Esophagus muscularis mucosa (tissue), 4 donors: ENCODE data around the gene SWT1. TPM values are rescaled to one million over a fixed set of nuclear protein-coding genes. Genes with fewer than 3 reads are reported as not detected.
A peak's percentile ranks its signal among the peaks of the same experiment; 100 is the strongest.
"Not testable (repeated sequence)": the region's sequence is repeated elsewhere in the genome, so short reads cannot be mapped to it uniquely, and the experiment has no call there.

Experiments
- DNase-seq: peaks from one replicate; pipeline ENCODE4 v3.0.0-alpha.2; 2017; ENCODE audit errors: extremely low spot score
- H3K27ac ChIP-seq, 4 donors: fragments of 200-600 bp; sonication (generic); replicated peaks in 1 of 4; 1 replicate in 3 of 4; 2 replicates in 1 of 4; pipeline ENCODE4 v1.5.1; 2016 to 2019; ENCODE audit warnings: mild to moderate bottlenecking in 1 of 4
- H3K27me3 ChIP-seq, 4 donors: fragments of 200-600 bp; sonication (generic); one replicate each; pipeline versions ENCODE4 v1.5.1 to v1.6.0; 2016 to 2019
- H3K36me3 ChIP-seq, 4 donors: fragments of 200-600 bp; sonication (generic); one replicate each; pipeline ENCODE4 v1.5.1; 2016 to 2019
- H3K4me1 ChIP-seq, 4 donors: fragments of 200-600 bp; sonication (generic); one replicate each; pipeline ENCODE4 v1.5.1; 2016 to 2019
- H3K4me3 ChIP-seq, 4 donors: fragments of 200-600 bp; sonication (generic); 1 replicate in 2 of 4; 2 replicates in 2 of 4; pipeline ENCODE4 v1.5.1; 2016 to 2019; ENCODE audit warnings: mild to moderate bottlenecking in 4 of 4, moderate library complexity in 1 of 4
- H3K9me3 ChIP-seq, 4 donors: fragments of 200-600 bp; sonication (generic); 1 replicate in 3 of 4; 2 replicates in 1 of 4; pipeline ENCODE4 v1.5.1; 2016 to 2019
- EP300 ChIP-seq: sonication (generic); formaldehyde crosslinking; IDR thresholded peaks from one replicate; pipeline ENCODE4 v1.6.1; 2017; ENCODE audit warnings: antibody characterized with exemption
- POLR2A ChIP-seq: fragments of 450-650 bp; IDR thresholded peaks from one replicate; pipeline ENCODE4 v1.6.1; 2017; ENCODE audit warnings: antibody characterized with exemption, moderate library complexity, mild to moderate bottlenecking, low read depth
- POLR2AphosphoS5 ChIP-seq, 2 donors: sonication (generic); formaldehyde crosslinking; IDR thresholded peaks; one replicate each; pipeline ENCODE4 v1.6.1; 2017; ENCODE audit warnings: antibody characterized with exemption in 2 of 2
- WGBS: methylation state at CpG from one replicate; pipeline ENCODE4 v1.1.5; 2018; 5-methylcytosine and 5-hydroxymethylcytosine counted together
- intact Hi-C: fragments of 100-400 bp; cut with DNase I; formaldehyde crosslinking; loops from one replicate; pipeline ENCODE4 v1.15.1; 2023
- total RNA-seq, 4 donors: library from RNA; depleted of rRNA; stranded (reverse); fragments of >200 nt; gene quantifications; one replicate each; pipeline versions ENCODE4 v1.1.0 to v1.2.1, GENCODE V29; 2016
- TF ChIP-seq, protein P1 (sequence below), 3 experiments: fragments of 200-600 bp in 2 of 3; fragments of 450-650 bp in 1 of 3; sonication (generic) in 2 of 3; IDR thresholded peaks; one replicate each; pipeline ENCODE4 v1.5.1; 2017 to 2019; ENCODE audit warnings: antibody characterized with exemption in 3 of 3, mild to moderate bottlenecking in 2 of 3, moderate library complexity in 1 of 3

SWT1 gene
- total RNA-seq, 4 donors from 2014 or later, result 5.8 to 9.6 (median 6.3) TPM

GRCh38 chr1:185232874-185233273, 75.9 kb downstream of the SWT1 start:
- Histone ChIP-seq H3K4me1 (no peaks in the 10 kb centered on the region), H3K4me3 (no peak overlapping the region), H3K36me3 (peaks cover 4 to 26% (median 11%) of the 10 kb centered on the region in 4 donors), H3K27me3 (no peaks in the 10 kb centered on the region), H3K9me3 (no peaks in the 10 kb centered on the region), H3K27ac (no peak overlapping the region)
- intact Hi-C loops, result no loop called here
- DNase-seq, result no peak
- TF ChIP-seq POLR2A, result no peak
- TF ChIP-seq, protein P1, sequence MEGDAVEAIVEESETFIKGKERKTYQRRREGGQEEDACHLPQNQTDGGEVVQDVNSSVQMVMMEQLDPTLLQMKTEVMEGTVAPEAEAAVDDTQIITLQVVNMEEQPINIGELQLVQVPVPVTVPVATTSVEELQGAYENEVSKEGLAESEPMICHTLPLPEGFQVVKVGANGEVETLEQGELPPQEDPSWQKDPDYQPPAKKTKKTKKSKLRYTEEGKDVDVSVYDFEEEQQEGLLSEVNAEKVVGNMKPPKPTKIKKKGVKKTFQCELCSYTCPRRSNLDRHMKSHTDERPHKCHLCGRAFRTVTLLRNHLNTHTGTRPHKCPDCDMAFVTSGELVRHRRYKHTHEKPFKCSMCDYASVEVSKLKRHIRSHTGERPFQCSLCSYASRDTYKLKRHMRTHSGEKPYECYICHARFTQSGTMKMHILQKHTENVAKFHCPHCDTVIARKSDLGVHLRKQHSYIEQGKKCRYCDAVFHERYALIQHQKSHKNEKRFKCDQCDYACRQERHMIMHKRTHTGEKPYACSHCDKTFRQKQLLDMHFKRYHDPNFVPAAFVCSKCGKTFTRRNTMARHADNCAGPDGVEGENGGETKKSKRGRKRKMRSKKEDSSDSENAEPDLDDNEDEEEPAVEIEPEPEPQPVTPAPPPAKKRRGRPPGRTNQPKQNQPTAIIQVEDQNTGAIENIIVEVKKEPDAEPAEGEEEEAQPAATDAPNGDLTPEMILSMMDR (IDR thresholded peaks at IDR 0.05), result no peak
- TF ChIP-seq EP300, result no peak
- TF ChIP-seq POLR2AphosphoS5 (IDR thresholded peaks at IDR 0.05), result no peak

DNA sequence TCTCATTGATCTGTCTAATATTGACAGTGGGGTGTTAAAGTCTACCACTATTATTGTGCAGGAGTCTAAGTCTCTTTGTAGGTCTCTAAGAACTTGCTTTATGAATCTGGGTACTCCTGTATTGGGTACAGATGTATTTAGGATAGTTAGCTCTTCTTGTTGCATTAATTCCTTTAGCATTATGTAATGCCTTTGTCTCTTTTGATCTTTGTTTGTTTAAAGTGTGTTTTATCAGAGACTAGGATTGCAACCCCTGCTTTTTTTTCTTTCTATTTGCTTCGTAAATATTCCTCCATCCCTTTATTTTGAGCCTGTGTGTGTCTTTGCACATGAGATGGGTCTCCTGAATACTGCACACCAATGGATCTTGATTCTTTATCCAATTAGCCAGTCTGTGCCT, 77.2 kb downstream of the SWT1 start:
- DNase-seq, H3K27me3 ChIP-seq, intact Hi-C loops, H3K4me1 ChIP-seq, H3K9me3 ChIP-seq, H3K4me3 ChIP-seq, H3K27ac ChIP-seq: not testable (repeated sequence)
- H3K36me3 ChIP-seq, result peaks cover 4 to 26% (median 11%) of the 10 kb centered on the region in 4 donors
- 92% methylated on average over 1 of the region's 1 CpG for WGBS

- intact Hi-C loops, H3K4me3 ChIP-seq, H3K27me3 ChIP-seq, H3K4me1 ChIP-seq, H3K27ac ChIP-seq, H3K9me3 ChIP-seq, DNase-seq: not testable (repeated sequence)
- peaks cover 0 to 15% (median 5%) of the 10 kb centered on the region in 4 donors for H3K36me3 ChIP-seq
- 98% methylated on average over 2 of the region's 2 CpGs for WGBS
Observed at GRCh38 chr1:185237176-185237575, 80.2 kb downstream of the SWT1 start.

DNA sequence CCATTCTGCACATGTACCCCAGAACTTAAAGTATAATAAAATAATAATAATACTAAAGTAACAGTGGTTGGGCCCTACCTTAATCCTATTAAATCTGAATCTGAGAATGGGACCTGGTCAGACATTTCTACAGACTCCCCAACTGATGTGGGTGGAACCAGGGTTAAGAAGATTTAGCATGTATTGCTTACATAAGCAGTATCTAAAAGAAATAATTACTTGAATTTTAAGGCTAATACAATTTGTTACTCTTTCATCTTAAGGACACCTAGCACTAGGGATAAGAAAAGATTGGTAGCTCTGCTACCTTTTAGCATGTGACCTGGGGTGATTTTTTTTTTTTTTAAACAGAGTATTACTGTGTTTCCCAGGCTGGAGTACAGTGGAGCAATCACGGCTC, 80.7 kb downstream of the SWT1 start:
- Histone ChIP-seq H3K4me1 (no peaks in the 10 kb centered on the region), H3K9me3 (no peaks in the 10 kb centered on the region), H3K27ac (no peak overlapping the region), H3K4me3 (no peak overlapping the region), H3K27me3 (no peaks in the 10 kb centered on the region), H3K36me3 (peaks cover 0 to 10% (median 2%) of the 10 kb centered on the region in 4 donors)
- WGBS, result 100% methylated on average over 1 of the region's 1 CpG
- TF ChIP-seq EP300 (no peak), POLR2AphosphoS5 (IDR thresholded peaks at IDR 0.05) (no peak), POLR2A (no peak)
- TF ChIP-seq, protein P1 (IDR thresholded peaks at IDR 0.05), result no peak
- no peak for DNase-seq
- intact Hi-C loops, result no loop called here

DNA sequence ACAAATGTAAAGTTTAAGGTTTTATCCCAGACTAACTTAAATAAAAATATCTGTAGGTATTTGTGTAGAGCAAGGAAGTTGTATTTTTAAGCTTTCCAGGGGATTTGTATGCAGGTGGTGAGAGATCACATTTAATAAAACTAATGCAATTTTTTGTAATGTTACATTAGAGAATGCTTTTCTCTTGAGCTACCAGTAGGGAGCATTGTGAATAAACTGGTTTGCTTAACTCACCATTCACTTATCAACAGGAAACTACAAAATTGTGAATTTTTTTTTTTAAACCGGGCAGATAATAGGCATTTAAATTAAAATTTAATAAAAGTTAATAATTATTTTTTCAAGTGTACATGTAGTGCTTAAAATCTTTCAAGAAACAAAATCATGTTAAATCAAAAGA, 81.5 kb downstream of the SWT1 start:
- 48% methylated on average over 1 of the region's 1 CpG for WGBS
- no peak for DNase-seq
- H3K9me3 ChIP-seq, result no peaks in the 10 kb centered on the region
- H3K4me3 ChIP-seq, result no peak overlapping the region
- peaks cover 0 to 4% (median 0%) of the 10 kb centered on the region in 4 donors for H3K36me3 ChIP-seq
- H3K27ac ChIP-seq, result no peak overlapping the region
- H3K27me3 ChIP-seq, result no peaks in the 10 kb centered on the region
- intact Hi-C loops, result no loop called here
- TF ChIP-seq, protein P1 (IDR thresholded peaks at IDR 0.05), result peak in 2 of 3 experiments; percentile 11 to 41
- TF ChIP-seq POLR2A, result no peak
- H3K4me1 ChIP-seq, result no peaks in the 10 kb centered on the region

- TF ChIP-seq, protein P1 (IDR thresholded peaks at IDR 0.05), result no peak
- TF ChIP-seq EP300 (no peak), POLR2A (no peak), POLR2AphosphoS5 (IDR thresholded peaks at IDR 0.05) (no peak)
- intact Hi-C loops, result no loop called here
- no peak overlapping the region for H3K27ac ChIP-seq
- no peak for DNase-seq
- WGBS, result 50% methylated on average over 1 of the region's 1 CpG
- no peak overlapping the region for H3K4me3 ChIP-seq
- no peaks in the 10 kb centered on the region for H3K36me3 ChIP-seq
- H3K9me3 ChIP-seq, result no peaks in the 10 kb centered on the region
- H3K4me1 ChIP-seq, result no peaks in the 10 kb centered on the region
- no peaks in the 10 kb centered on the region for H3K27me3 ChIP-seq
Observed at GRCh38 chr1:185239861-185240260, 82.9 kb downstream of the SWT1 start.
